NCI-H2171 (cell line): ENCODE measurements around the gene TUBA1C.
"Not testable (repeated sequence)": the region's sequence is repeated elsewhere in the genome, so short reads cannot be mapped to it uniquely, and the experiment has no call there.

ENCODE experiments used
- DNase-seq: peaks from one replicate; lab custom pipeline; 2025; lab: John Stamatoyannopoulos, UW

Gene TUBA1C

GRCh38 chr12:49264873-49265792 lies at the start of gene TUBA1C:
TSS of gene TUBA1C (plus strand) at chr12:49265082. CDS start at chr12:49265182, 100 bp downstream.
- peak; percentile 89 for DNase-seq

DNA sequence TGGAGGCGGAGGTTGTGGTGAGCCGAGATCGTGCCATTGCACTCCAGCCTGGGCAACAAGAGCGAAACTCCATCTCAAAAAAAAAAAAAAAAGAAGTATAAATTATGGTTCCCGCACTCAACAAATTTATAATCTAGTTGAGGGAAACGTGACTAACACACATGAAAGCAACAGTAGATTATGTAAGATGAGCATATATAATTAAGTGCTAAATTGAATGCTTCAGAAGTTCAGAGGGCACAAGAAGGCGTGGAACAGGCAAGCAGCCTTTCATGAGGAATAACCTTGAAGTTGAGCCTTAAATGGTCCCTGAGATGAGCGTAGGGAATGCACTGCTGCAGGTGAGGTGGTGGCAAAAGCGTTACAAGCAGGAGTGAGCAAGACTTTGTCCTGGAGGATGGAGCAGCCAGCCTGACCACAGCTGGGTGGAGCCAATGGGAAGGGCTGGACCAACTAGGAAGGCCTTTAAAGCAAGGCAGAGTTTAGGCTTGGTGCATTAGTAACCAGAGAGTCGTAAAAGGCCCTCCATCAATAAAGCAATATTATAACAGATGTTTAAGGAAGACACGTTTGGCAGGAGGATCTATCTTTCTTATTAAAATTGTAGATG lies 45.4 kb upstream of the TUBA1C start:
- no peak for DNase-seq

- DNase-seq: no peak
Measured at GRCh38 chr12:49220972-49221371, 43.9 kb upstream of the TUBA1C start.

DNA sequence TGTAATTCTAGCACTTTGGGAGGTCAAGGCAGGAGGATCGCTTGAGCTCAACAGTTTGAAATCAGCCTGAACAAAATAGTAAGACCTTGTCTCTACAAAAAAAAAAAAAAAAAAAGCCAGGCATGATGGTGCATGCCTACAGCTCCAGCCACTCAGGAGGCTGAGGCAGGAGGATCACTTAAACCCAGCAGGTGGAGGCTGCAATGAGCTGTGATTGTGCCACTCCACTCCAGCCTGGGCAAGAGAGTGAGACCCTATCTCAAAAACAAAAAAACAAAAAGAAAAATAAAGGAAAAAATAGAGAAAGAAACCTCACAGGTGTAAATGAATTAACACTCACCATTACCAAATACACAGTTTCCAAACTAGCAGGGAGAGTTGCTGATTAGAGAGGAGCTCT lies 41.8 kb upstream of the TUBA1C start:
- DNase-seq: no peak

DNA sequence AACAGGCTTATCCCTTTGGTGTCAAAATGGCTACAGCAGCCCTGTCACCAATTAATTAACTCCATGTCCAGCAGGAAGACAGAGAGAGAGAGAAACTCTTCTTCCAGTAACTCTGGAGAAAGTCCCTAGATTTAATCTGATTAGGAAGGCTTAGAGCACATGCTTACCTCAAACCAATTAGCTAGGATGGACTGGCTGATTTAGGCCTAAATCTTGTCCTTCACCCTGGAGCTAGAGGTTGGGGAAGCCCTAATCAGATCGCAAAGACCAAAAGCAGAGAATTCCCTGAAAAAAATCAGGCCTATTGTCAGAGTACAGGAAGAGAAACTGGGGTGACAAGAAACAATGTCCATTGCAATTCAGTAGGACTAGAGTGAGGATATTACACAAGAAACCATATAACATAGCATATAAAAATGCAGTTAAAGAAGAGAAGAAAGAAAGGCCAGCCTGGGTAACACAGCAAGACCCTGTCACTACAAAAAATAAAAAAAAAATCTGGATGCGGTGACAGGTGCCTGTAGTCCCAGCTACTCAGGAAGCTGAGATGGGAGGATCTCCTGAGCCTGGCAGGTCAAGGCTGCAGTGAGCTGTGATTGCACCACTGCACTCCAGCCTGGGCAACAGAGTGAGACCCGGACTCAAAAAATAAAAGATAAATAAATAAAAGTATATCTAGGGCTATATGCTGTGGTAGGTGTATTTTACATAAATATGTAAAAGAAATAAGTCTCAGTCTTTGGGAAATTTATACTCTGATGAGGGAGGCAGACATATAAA lies 41.1 kb upstream of the TUBA1C start:
- no peak for DNase-seq

- no peak for DNase-seq
Measured at GRCh38 chr12:49225576-49226166, 39.2 kb upstream of the TUBA1C start.

GRCh38 chr12:49227713-49228112 lies 37.2 kb upstream of the TUBA1C start:
- DNase-seq: peak; percentile 19

DNA sequence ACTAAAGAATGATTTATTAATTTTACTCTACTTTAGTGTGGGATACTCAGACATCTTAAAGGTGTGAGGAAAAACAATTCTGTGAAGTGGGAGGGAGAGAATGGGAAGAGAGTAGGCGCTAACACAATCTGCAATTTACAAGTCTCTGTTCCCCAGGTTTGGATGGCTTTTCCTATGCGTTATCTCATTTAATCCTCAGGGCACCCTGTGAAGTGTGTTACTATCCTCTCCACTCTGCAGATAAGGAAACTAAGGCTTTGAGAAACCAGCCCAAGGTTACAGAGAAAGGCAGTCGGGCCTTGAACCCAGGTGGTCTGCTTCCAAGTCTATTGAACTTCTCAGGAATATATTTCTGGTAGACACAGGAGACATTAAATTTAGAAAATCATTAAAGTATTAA lies 36.2 kb upstream of the TUBA1C start:
- DNase-seq: no peak

DNA sequence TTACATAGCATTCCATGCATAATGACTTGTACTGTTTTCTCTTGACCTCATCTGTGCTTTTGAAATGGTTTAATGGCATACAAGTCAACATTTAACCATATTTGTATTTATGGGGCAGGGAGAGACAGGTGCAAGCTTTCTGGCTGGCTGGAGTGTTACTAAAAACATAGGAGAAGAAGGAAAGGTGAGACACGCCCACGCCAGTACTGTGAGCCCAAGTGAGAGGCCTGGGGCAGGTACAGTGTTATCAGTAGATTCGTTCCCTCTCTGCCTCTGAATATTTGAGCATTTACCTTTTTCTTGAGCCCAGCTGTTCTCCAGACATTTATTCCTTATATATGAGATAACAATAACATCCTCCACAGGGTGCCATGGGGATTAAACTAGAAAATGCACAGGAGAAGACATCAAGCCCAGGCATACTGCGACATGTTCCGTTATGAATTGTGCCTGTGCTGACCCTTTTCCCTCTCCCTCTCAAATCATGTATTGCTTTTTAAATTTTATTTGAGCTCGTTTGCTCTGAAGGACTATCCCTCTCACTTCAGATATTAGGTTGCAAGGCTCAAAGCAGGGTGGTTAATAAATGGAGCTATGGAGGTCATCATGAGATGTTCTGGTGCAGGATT lies 34.6 kb upstream of the TUBA1C start:
- DNase-seq: no peak

DNA sequence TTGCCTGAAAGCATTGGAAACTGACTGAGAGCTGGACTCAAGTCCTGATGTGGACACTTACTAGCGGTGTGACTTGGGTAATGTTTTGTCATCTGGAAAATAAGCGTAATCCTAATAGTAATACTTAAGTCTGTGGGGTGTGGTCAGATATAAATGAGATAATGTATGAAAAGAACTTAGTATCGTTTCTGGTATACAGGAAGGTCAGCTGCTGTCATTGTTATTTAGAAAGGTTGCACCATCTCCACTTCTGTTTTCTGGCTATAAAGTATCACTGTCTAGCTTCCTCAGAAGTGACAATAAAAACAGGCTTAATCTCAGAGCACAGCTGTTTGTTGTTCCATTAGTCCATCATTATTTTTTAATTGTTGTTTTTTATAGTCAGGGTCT lies 34.1 kb upstream of the TUBA1C start:
- DNase-seq: no peak

DNA sequence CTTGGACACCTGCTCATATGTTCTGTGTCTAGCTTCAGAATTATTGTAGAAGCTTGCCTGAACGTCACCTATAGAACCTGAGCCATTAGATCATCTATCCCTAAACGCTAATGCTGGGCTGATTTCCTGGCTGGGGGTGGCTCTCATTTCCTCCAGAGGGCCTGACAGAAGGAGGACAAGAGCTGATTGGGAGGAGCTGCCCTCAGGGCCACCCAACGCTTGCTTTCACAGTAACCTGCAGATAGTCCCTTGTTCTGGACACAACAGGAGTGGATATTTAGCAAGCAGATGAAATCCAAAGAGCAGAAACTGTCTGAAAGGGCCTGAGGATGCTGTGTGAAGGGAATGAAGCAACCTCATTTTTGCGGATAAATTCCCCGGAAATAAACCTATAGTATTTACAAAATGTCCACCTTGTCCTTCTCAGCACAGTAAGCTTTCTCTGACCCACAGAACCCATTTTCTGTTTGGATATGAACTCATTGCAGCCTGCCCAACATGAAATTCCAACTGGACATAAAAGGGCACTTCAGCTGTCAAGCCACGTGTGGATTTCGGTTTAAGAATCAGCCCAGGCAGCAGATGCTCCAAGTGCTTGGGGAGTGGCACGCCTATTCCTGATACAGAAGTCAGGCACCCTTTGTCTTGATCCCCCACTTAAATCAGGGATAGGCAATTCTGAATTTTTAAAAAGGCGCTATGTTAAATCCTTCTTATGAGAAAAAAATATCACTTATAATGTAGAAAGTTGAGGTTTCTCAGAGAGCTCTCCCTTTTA lies 32.8 kb upstream of the TUBA1C start:
- DNase-seq: peak; percentile 37

- DNase-seq: peak; percentile 90
Measured at GRCh38 chr12:49232940-49233841, 31.7 kb upstream of the TUBA1C start.

DNA sequence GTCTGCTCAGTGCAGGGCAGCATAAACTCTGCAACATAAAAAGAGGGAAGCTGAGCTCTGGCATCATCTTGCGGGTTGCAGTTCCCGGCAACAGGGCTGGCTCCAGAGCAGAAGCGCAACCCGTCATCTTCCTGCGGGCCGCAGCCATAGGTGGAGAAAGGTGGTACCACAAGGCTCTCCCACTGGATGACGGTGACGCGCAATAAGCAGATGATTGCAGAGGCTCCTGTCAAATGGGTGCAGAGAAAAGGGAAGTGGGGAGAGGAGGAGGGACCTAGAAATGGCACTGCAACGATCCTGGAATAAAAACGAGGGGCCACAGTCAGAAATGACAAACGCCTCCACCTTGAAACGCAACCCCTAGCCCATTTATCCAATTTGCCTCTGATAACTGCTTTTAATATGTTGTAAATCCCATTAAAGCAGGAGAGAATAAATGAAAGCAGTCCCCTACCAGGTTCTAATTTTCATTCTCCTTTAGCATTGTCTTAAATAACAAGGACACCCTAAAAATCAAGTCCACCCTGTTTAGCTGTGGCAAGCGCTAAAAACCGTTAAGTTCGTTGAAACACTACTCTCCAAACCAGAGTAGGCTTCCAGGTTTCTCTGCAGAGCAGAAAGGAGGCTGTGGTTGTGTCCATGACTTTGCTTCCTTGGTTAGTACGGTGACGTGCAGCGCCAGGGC lies 30.9 kb upstream of the TUBA1C start:
- DNase-seq: no peak

GRCh38 chr12:49236423-49236822 lies 28.5 kb upstream of the TUBA1C start:
- no peak for DNase-seq

DNA sequence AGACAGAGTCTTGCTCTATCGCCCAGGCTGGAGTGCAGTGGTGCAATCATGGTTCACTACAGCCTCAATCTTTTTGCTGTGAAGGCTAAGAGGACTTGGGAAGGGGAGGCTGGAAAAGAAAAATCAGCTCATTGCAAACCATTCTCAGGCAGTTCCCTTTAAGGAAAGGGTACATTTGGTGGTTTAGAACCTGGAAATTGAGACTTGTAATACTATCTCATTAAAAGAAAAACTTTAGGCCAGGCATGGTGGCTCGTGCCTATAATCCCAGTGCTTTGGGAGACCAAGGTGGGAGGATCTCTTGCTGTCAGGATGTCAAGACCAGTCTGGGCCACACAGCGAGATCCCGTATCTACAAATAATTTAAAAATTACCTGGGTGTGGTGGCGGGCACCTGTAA lies 21.3 kb upstream of the TUBA1C start:
- no peak for DNase-seq

GRCh38 chr12:49244176-49244575 lies 20.7 kb upstream of the TUBA1C start:
- no peak for DNase-seq

DNA sequence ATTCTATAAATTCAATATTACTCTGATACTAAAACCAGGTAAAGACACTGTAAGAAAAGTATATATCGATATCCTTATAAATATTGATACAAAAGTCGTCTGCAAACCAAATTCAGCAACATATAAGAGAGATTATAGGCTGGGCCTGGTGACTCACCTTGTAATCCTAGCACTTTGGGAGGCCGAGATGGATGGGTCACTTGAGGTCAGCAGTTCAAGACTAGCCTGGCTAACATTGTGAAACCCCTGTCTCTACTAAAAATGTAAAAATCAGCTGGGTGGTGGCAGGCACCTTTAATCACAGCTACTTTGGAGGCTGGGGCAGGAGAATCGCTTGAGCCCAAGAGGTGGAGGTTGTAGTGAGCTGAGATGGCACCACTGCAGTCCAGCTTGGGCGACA lies 13.5 kb upstream of the TUBA1C start:
- DNase-seq: no peak

GRCh38 chr12:49253033-49253623 lies 11.8 kb upstream of the TUBA1C start:
- no peak for DNase-seq

- not testable (repeated sequence) for DNase-seq
Measured at GRCh38 chr12:49255456-49255855, 9.4 kb upstream of the TUBA1C start.
